NCI-H2029 (cell line): ENCODE measurements around the gene LGALS4.
"Not testable (repeated sequence)": the region's sequence is repeated elsewhere in the genome, so short reads cannot be mapped to it uniquely, and the experiment has no call there.

Experiments
- DNase-seq: peaks from one replicate; lab custom pipeline; 2025; lab: John Stamatoyannopoulos, UW

LGALS4 gene

DNA sequence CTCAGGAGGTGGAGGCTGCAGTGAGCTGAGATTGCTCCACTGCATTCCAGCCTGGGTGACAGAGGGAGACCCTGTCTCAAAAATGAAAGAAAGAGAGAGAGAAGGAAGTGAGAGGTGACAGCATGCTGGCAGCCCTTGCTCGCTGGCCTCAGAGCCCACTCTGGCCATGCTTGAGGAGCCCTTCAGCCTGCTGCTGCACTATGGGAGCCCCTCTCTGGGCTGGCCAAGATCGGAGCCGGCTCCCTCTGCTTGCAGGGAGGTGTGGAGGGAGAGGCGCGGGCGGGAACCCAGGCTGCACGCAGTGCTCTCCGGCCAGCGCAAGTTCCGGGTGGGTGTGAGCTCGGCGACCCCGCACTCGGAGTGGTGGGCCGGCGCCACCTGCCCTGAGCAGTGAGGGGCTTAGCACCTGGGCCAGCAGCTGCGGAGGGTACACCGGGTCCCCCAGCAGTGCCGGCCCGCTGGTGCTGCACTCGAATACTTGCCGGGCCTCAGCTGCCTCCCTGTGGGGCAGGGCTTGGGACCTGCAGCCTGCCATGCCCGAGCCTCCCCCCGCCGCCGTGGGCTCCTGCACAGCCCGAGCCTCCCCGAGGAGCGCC lies 8.6 kb upstream of the LGALS4 start:
- not testable (repeated sequence) for DNase-seq

DNA sequence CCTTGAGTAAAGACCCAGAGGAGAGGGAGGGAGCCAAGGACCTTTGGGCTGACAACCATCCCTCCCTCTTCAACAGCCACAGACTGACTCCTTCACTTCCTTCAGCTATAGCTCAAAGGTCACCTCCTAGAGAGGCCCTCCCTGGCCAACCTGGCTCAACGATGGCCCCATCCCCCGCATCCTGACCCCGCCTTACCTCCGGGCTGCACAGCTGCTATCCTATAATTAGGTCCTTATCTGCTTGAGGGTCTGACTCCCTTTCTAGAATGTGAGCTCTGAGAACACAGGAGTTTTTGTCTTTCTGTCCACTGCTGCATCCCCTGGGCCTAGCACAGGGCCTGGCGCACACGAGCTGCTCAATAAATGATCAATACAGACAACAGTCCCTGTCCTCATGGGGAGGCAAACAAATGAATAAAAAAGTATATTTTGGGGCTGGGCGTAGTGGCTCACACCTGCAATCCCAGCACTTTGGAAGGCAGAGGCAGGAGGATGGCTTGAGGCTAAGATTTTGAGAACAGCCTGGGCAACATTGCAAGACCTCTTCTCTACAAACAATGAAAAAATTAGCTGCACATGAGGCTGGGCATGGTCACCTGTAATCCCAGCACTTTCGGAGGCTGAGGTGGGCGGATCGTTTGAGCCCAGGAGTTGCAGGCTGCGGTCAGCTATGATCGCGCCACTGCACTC lies 6.6 kb upstream of the LGALS4 start:
- no peak for DNase-seq

DNA sequence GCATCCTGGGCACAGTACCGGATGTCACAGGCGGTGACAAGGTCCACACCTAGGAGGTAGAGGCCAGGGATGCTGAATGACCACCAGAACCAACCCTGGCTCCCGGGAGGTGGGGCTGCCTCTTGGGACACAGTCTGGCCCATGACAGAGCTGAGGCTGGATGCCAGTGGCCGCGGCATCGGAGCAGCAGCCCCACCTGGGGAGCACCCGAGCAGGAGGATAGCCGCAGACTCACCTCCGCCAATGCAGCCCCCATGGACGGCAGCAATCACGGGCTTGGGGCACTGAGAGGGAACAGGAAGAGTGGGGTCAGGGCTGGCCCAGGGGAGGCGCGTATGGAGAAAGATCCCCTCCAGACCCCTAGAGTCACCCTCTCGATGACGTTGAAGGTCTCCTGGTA lies 4.3 kb upstream of the LGALS4 start:
- DNase-seq, result no peak

DNA sequence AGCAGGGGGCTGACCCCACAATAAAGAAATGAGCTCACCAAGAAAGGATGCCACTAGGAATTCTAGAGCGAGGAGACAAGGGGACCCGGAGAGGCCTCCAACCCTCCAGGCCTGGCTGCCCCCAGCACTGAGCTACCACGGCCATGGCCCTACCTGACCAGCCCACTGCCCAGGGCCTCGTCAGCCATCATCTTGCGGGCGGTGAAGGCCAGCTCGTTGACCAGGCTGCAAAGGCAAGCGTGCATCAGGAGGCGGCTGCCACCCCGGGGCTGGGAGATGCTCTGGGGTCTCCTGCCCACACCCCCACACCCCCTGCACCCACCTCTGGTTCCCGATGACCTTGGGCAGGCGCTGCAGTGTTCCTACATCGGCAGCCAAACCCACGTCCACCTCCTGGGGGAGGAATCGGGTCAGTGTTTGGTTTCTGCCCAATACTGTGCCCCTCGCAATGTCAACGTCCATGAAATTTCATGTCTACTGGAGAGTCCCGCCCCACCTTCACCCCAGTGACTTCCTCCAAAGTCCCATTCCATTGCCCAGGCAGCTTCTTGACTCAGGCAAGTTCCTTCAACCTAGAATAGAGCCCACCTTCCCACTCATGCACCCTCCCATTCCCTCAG lies 3.5 kb upstream of the LGALS4 start:
- no peak for DNase-seq

DNA sequence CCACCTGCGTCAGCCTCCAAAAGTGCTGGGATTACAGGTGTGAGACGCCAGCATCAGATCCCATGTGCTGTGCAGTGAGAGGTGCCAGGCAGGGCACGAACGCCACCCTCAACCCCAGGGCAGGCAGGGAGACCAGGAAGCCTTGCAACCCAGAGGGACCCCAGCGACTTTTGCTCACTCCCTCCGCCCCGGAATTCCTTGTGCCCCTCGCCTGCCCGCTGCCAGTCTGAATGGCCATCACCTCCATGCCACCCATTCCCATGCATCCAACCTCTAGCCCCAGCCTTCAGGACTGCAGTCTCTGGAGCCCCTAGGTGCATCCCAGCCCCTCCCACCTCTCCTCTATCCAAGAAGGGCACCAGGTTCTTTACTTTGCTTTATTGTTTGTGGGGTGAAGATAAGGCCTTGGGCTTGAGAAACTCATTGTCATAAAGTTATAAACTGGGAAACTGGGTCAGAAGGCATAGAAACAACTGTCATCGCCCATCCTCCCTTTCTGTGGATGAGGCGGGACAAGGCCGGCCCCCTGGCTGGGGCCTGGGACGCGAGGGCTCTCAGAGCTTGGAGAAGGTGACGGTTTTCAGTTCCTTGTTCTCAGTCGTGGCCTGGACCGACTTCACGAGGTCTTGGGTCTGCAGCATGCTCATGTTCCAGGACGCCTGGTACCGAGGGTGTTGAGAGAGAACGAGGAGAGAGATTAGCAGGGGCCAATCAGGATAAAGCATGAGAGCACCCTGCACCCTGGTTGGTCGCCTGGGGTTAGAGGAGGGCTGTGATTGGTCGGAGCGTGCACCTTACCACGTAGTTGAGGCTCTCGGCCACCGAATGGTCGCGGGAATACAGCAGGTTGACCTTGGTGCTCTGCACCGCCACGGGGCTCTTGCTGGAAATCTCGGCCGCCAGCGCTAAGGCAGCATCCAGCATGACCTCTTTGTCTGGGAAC lies 2.6 kb upstream of the LGALS4 start:
- DNase-seq, result no peak

DNA sequence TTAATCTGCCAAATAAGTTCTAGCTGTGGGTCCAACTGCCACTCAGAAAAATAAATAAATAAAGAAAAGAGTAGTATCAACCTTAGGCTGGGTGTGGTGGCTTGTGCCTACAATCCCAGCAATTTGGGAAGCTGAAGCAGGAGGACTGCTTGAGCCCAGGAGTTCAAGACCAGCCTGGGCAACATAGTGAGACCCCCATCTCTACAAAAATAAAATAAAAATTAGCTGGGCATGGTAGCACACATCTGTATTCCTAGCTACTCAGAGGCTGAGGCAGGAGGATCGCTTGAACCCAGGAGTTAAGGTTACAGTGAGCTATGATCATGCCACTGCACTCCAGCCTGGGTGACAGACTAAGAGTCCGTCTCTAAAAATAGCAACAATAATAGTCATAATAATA lies 1.2 kb upstream of the LGALS4 start:
- DNase-seq, result not testable (repeated sequence)

DNA sequence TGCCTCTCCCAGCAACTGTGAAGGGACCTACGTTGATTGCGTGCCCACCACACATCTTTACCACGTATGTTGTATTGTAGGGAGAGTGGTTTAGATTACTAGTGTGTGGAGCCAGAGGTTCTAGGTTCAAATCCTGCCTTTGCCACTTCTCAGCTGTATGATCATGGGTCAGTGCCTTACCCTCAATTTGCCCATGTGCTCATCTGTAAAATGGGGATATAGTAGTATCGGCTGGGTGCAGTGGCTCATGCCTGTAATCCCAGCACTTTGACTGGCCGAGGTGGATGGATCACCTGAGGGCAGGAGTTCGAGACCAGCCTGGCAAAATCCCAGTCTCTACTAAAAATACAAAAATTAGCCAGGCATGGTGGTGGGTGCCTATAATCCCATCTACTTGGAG lies 578 bp upstream of the LGALS4 start:
- DNase-seq, result no peak

DNA sequence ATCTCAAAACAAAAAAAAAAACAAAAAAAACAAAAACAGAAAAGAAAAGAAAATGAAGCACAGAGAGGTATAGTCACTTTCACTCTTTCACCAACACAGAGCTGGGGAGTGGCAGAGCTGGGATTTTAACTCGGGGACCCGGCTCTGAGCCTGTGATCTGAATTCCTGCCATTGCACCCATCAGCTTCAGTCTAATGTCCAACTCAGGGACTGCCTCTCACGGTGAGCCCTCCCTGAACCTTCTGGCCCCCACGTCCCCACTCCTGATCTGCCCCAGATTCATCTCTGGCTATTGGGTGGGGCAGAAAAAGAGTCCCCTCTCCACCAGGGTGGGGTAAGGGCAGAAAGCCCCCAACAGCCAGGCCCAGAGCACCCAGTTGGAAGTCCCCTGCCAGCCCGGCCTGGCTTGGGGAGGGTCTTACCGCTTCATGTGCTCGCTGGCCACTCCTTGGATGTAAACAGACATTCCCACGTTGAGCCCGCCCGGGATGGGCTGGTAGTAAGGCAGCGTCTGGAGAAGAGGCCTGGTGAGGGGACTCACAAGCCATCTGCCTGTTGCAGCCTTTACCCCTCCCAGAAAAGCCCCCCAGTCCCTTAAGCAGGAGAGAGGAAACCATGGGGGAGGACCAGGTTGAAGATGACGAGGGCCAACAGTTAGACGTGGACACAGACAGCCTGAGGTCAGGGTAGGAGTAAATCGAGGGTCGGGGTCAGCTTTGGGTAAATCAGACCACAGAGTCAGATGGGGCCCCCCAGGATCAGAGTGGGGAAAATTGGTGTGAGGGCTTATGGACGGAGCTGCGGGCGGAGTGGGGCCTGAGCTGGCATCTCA lies 520 bp downstream of the LGALS4 start:
- DNase-seq, result no peak

DNA sequence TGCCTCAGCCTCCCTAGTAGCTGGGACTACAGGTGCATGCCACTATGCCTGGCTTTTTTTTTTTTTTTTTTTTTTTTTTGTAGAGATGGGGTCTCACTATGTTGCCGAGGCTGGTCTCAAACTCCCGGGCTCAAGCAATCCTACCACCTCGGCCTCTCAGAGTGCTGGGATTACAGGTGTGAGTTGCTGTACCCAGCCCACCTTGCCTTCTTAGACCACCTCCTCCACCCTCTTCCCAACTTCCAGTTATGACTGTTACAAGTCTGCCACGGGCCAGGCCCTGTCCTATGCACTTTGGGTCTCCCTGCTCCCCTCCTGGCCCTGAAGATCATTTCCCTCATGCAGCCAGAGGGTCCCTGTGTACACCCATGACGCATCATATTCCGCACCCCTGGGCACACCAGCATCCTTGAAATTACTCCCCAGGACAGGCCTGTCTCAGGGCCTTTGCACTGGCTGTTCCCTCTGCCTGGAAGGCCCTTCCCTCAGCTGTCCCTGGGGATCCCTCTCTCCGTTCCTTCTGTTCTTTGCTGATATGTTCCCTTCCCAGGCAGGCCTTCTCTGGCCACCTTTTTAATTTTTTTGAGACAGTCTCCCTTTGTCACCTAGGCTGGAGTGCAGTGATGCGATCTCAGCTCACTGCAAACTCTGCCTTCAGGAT lies 3.0 kb downstream of the LGALS4 start:
- DNase-seq, result no peak

DNA sequence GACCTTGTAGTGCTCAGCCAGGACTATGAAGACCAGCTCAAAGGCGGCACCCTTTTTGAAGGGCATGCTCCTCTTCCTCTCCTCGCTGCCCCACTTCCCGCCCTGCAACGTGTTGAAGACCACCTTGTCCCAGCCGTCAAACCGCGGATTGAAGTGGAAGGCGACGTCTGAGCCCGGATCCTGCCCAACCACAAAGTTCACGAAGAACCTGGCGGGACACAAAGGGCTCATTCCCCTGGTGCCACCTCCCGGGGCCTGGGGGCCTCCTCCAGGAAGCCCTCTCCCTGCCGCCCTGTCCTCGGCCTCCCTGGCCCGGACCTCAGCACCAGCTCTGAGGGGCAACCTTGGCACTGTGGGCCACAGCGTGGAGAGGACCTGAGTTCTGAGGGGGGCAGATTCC lies 4.0 kb downstream of the LGALS4 start:
- DNase-seq, result no peak

DNA sequence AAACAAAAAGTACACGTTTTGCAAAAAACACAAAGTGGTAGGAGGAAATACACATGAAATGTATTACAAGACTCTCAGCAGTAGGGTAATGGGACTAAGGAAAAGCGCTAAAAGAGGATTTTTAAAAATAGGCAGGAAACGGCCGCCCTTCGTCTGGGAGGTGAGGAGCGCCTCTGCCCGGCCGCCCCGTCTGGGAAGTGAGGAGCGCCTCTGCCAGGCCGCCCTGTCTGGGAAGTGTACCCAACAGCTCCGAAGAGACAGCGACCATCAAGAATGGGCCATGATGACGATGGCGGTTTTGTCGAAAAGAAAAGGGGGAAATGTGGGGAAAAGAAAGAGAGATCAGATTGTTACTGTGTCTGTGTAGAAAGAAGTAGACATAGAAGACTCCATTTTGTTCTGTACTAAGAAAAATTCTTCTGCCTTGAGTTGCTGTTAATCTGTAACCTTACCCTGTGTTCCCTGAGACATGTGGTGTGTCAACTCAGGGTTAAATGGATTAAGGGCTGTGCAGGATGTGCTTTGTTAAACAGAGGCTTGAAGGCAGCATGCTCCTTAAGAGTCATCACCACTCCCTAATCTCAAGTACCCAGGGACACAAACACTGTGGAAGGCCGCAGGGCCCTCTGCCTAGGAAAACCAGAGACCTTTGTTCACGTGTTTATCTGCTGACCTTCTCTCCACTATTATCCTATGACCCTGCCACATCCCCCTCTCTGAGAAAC lies 5.2 kb downstream of the LGALS4 start:
- not testable (repeated sequence) for DNase-seq

DNA sequence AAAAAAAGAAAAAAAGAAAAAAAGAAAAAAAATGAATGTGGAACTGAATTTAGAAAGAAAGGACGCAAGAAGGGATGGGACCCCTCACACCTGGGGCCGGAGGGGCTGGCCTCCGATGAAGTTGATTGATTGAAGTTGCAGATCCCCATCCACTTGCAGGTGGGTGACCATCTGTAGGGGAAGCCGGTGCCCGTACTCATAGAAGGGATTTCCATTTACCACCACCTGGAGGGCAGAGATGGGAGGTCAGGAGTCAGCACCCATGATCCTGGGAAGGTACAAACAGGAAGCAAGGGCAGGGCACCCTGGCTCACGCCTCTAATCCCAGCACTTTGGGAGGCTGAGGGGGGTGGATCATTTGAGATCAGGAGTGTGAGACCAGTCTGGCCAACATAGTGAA lies 6.4 kb downstream of the LGALS4 start:
- DNase-seq, result no peak

DNA sequence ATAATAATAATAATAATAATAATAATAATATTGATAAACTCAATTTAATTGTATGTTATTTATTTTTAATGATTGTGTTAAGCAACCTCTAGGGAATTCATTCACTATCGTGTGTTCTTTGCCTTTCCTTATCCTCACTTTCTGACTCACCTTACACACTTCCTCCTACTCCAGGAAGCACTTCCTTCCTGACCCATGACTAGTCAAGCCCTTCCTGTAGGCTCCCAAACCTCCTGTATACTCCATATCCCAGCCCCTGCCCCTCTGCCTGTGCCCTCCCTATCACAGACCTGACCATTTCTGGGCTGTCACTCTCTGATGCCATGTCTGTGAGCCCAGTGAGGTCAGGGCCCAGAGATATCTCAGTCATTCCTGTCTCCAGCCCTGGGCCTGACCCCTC lies 7.6 kb downstream of the LGALS4 start:
- DNase-seq, result no peak

DNA sequence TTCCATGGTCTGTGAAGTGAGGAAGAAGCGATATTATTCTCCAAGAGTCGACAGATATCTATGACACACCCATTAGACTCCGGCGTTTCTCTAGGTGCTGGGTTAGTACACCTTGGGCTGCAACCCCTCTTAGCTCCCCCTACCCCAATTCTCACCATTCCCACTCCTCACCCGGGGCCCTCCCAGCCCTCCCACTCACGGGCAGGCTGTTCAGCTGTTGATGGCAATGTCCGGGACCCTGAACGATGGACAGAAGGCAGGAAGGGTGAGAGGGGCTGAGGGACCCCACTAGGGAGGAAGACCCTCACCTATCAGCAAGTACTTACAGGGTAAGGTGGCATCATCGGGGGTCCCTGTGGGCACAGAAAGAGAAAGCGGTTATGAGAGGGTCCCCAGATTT lies 9.2 kb downstream of the LGALS4 start:
- DNase-seq, result no peak

DNA sequence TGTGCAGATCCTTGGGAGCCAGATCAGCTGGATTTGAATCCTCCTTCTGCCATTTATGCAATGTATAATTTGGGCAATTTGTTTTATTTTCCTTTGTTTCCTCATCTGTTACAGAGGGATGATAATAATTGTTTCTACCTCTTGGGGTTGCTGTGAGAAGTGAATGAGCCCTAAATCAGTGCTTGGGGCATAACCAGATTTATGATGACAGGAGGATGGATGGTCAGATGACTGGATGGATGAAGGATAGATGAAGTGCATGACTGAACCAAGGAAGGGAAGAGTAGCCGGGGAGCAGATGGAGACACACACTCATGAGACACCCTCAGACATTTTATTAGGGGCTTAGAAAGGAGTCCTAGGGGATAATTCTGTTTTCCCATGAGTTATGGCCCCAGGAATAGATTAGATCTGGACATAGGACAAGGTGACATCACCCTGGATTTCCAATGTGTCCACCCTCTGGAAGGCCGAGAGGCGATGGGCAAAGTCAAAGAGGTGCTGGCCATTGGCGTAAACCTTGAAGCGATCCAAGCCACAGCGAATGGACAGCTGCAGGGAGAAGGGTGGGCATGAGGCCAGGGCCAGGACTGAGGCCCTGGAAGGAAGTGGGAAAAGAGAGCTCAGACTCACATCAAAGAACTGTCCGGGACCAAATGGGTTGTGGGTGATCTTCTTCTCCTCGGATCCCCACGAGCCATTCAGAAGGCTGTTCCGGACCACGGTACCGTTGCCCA lies 11.2 kb downstream of the LGALS4 start:
- DNase-seq, result no peak

DNA sequence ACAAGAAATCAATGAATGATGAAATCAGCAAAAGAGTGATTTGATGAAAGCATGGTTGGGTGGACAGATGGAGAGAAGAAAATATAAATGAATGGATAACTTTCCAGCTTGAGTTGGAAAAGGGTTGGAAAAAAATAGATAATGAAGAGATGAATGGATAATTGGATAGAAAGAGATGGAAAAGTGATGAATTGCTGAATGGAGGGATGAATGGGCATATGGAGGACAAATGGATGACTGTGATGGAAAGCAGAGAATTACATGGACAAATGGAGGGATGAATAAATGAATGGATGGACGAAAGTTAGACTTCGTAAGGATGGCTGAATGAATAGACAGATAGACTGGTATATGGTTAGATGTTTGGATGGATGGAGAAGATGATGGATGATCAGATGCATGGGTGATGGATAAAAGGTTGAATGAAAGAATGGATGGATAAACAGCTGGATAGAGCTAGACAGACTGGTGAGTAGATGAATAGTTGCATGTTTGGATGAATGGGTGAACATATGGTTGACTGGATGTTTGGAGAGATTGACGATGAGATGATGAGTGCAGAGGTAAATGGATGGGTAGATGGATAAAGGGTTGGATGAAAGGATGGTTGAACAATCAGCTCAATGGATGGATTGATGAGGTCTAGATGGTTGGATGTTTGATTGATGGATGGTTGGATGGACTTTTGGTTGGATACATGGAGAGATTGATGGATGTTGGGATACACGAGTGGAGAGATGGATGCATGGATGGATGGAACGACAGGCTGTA lies 12.0 kb downstream of the LGALS4 start:
- no peak for DNase-seq

DNA sequence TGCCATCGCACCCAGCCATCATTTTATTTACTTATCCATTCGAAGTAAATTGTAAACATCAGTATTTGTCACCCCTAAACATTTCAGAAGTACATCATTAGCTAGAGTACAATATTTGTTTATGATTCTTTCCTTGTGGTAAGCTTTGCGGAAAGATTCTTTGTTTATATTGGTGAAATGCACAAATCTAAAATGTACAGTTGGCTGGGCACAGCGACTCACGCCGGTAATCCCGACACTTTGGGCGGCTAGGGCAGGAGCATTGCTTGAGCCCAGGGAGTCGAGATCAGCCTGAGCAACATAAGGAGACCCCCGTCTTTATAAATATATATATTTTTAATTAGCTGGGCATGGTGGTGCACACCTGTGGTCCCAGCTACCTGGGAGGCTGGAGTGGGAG lies 13.6 kb downstream of the LGALS4 start:
- DNase-seq, result no peak

DNA sequence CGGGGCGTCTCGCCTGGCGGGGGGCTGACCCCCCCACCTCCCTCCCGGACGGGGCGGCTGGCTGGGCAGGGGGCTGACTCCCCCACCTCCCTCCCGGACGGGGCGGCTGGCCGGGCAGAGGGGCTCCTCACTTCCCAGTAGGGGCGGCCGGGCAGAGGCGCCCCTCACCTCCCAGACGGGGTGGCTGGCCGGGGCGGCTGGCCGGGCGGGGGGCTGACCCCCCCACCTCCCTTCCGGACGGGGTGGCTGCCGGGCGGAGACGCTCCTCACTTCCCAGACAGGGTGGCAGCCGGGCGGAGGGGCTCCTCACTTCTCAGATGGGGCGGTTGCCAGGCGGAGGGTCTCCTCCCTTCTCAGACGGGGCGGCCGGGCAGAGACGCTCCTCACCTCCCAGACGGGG lies 15.0 kb downstream of the LGALS4 start:
- not testable (repeated sequence) for DNase-seq

DNA sequence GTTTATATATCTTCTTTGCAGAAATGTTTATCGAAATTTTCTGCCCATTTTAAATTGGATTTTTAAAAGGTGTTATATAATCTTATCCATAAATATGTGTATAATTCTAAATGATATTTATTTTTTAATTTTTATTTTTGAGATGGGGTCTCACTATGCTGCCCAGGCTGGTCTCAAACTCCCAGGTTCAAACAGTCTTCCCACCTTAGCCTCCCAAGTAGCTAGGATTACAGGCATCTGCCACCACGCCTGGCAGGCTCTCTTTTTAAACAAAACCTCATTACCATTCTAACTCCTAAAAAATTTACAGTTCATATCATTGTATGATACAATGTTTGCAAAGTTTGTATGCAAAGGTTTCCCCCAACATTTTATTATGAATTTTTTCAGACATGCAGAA lies 16.6 kb downstream of the LGALS4 start:
- no peak for DNase-seq
